Fibroblast of pulmonary artery (primary cell): ENCODE data around the gene CYP1B1.

ENCODE experiments used
- DNase-seq: peaks from one replicate; pipeline ENCODE4 v3.0.0-alpha.2; 2010; ENCODE audit warnings: low read depth
- H3K4me3 ChIP-seq: replicated peaks from 2 replicates; pipeline ENCODE4 v1.5.1; 2011; ENCODE audit warnings: low read depth, mild to moderate bottlenecking, control low read depth, low read length, moderate library complexity
- TF ChIP-seq, protein P1 (sequence below): IDR thresholded peaks from 2 replicates; pipeline ENCODE4 v1.5.1; 2011; ENCODE audit warnings: mild to moderate bottlenecking, control low read depth, low read length, inconsistent platforms; ENCODE audit errors: missing control alignments

The CYP1B1 gene

DNA sequence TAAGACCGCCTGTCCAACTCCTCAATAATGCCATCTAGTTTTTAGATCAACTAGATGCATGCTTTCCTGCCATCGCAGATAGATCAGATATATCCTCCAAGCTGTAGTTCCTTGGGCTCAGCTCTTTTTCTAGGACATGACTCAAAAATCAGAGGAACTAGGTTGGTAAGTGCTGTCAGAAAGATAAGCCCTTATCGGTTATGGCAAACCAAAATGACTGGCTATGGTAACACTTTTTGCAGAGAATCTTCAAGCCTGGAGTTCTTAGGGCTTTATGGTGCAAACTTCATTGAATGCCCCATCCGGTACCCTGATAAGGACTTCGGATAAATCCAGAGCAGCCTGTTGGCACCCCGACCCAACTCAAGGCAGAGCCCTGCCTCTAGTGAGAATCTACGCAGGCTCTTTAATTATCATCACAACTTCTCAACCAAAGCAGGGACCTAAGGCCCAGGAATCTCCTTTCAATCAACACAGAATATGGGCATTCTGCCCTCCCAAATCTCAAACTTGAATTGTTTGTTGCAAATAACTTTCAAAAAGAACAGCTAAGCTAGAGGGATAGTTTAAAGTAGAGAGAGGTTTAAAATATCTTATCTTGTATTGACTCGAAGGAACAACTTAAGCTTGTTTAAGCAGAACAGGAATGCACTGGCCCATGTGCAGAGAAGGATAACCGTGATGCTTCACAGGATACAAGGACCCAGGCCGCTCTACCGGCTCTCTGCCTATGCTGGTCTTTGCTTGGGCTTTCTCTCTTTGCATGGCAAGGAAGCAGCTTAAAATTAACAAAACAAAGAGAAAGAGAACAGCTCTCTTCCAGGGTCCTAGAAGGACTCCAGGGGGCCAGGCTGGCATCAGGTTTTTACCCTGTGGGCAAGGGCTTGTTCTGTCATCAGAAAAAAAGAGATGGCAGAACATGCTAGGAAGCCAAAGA, 3.4 kb upstream of the CYP1B1 start:
- no peak overlapping the region for H3K4me3 ChIP-seq
- TF ChIP-seq, protein P1, sequence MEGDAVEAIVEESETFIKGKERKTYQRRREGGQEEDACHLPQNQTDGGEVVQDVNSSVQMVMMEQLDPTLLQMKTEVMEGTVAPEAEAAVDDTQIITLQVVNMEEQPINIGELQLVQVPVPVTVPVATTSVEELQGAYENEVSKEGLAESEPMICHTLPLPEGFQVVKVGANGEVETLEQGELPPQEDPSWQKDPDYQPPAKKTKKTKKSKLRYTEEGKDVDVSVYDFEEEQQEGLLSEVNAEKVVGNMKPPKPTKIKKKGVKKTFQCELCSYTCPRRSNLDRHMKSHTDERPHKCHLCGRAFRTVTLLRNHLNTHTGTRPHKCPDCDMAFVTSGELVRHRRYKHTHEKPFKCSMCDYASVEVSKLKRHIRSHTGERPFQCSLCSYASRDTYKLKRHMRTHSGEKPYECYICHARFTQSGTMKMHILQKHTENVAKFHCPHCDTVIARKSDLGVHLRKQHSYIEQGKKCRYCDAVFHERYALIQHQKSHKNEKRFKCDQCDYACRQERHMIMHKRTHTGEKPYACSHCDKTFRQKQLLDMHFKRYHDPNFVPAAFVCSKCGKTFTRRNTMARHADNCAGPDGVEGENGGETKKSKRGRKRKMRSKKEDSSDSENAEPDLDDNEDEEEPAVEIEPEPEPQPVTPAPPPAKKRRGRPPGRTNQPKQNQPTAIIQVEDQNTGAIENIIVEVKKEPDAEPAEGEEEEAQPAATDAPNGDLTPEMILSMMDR: no peak
- DNase-seq: no peak

DNA sequence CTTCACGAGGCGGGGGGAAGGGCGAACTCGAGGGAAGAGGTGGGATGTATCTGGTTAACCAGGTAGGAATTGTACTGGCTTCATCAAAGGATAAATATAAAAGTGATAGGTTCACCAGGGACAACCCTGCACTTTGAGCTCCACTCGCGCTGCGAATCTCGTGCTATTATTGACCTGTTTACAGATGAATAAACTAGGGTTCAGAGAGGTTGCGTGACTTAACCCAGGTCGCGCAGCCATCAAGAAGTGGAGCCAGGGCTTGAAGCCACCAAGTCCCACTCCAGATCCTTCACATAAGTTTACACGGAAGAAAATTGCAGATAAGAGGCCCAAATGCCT, 1.4 kb upstream of the CYP1B1 start:
- no peak for DNase-seq
- TF ChIP-seq, protein P1: no peak
- peak overlapping the region; percentile 46 for H3K4me3 ChIP-seq

DNA sequence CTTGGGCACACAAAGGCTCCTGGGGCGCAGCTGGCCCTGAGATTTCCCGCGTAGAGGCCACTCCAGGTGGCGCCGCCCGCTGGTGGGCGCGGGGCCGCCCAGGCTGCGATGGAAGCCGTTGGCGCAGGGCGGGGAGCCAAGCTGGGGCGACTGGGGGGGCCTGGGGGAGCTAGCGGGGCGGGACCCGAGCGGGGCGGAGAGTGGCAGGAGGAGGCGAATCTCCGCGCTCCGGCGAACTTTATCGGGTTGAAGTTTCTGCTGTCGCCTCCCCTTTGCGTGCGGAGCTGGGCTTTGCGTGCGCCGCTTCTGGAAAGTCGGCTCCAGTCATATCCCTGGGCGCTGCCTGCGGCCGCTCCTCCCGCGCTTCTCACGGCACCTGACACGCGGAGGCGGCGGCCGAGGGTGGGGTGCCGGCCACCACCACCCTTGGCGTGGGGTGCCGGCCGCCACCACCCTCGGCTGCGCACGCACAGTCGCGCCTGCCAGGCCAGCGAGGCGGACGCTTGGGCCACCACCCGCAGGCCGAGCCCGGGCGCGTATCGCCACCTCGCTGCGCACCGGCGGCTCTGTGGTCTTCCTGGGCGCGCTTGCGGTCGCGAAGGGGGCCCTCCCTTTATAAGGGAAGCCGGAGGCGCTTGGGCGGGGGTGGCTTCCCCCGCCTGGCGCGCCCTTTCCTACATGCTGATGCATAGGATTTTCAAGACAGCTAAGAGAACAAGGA, 919 bp upstream of the CYP1B1 start:
- TF ChIP-seq, protein P1: no peak
- H3K4me3 ChIP-seq: peak overlapping the region; percentile 46
- peak; percentile 86 for DNase-seq

DNA sequence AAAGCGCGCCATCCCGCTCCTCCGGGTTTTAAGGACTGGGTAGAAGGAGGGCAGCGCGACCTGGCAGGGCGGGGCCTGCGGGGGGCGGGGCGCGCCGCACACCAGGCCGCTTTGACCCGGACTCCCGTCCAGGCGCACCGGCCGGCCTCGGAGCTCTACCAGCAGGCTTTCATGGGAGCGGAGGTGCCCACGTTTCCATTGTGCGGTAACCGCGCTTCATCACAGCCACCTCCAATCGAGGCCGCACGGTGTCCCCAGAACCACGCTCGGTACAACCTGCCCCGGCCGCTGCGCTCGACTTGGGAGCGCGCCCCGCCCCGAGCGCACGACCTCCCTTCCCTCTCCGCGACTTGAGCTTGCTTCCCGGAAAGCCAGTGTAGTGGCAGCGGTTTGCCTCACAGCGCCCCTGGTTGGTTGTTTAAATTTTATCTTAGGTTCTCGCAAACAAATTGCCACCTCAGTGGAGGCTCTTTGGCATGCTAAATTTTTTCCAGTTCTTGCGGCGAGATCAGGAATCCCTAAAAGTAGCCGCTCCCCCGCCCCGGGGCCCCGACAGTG, 280 bp upstream of the CYP1B1 start:
- H3K4me3 ChIP-seq: peak overlapping the region; percentile 46
- peak; percentile 82 for DNase-seq
- TF ChIP-seq, protein P1: peak; percentile 31

DNA sequence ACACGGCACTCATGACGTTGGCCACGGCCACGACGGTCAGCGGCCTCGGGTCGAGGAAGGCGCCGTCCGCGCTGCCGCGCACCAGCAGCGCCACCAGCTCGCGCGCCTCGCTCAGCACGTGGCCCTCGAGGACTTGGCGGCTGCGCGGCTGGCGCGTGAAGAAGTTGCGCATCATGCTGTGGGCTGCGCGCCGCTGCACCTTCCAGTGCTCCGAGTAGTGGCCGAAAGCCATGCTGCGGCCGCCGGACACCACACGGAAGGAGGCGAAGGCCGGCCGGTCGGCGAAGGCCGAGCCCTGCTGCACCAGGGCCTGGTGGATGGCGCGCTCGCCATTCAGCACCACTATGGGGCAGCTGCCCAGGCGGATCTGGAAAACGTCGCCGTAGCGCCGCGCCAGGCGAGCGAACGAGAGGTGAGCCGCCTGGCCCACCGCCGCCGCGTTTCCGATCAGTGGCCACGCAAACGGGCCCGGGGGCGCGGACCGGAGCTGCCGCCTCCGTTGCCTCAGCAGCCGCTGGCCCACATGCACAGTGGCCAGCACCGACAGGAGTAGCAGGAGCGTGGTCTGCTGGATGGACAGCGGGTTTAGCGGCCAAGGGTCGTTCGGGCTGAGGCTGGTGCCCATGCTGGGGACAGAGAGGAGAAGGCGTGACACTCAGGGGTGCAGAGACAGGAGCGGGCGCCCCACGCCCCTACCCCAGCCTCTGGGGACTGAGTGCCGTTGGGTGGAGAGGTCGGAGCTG, 1.0 kb downstream of the CYP1B1 start:
- TF ChIP-seq, protein P1: no peak
- DNase-seq: peak; percentile 55
- H3K4me3 ChIP-seq: peak overlapping the region; percentile 46

DNA sequence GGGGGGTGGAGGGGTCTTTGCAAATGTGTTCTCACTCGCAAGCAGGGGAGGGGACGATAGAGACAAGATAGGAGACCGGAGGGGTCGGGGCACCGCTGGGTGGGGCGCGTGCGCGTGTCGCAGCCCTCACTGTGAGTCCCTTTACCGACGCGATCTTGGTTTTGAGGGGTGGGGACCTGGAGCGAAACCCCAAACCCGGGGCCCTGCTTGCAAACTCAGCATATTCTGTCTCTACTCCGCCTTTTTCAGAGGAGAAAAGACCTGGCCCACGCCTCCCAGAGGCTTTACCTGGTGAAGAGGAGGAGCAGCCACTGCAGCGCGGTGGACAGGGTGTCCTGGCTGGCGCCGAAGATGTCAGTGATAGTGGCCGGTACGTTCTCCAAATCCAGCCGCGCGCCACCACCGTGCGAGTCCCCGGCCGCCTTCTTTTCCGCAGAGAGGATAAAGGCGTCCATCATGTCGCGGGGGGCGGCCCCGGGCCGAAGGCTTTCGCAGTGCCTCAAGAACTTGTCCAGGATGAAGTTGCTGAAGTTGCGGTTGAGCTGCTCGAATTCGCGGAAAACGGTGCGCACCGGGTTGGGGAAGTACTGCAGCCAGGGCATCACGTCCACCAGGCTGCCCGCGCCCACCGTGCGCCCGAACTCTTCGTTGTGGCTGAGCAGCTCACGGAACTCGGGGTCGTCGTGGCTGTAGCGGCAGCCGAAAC, 1.7 kb downstream of the CYP1B1 start:
- H3K4me3 ChIP-seq: peak overlapping the region; percentile 30
- TF ChIP-seq, protein P1: no peak
- DNase-seq: no peak
